KG1 (cell line): ENCODE data around the gene ACTG1.

ENCODE experiments used
- DNase-seq: peaks from one replicate; lab custom pipeline; 2025; lab: John Stamatoyannopoulos, UW

The ACTG1 gene

DNA sequence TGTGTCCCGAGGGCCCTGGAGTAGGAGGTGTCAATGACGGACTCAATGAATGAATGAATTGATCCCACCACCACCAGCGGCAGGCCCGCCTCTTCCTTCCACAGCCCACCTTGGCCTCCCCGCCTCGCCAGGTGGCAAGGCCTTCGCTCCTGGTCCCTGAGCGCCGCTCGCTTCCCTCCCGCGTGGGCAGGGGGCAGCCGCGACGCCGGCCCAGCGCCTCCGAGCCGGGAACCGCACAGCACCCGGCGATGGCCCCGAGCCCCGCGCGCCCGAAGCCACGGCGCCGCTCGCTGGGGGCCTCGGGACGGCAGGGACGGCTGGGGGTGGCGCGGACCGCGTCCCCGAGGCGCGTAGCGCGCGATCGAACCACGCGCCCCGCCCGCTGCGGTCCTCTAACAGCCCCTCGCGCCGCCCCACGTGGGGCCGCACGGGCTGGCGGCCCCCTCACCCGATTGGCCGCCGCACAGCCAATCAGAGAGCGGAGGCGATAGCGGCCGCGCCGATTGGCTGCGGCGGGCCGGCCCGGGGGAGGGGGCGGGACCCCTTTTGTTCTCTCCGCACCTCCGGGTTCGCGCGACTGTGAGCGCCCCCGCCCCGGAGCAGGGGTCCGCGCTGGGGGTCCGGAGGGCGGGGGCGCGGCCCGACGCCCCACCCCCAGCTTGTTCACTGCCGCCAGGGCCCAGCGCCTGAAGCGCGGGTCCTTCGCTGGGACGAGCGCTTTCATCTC lies 31.4 kb downstream of the ACTG1 start:
- DNase-seq = peak; percentile 43

DNA sequence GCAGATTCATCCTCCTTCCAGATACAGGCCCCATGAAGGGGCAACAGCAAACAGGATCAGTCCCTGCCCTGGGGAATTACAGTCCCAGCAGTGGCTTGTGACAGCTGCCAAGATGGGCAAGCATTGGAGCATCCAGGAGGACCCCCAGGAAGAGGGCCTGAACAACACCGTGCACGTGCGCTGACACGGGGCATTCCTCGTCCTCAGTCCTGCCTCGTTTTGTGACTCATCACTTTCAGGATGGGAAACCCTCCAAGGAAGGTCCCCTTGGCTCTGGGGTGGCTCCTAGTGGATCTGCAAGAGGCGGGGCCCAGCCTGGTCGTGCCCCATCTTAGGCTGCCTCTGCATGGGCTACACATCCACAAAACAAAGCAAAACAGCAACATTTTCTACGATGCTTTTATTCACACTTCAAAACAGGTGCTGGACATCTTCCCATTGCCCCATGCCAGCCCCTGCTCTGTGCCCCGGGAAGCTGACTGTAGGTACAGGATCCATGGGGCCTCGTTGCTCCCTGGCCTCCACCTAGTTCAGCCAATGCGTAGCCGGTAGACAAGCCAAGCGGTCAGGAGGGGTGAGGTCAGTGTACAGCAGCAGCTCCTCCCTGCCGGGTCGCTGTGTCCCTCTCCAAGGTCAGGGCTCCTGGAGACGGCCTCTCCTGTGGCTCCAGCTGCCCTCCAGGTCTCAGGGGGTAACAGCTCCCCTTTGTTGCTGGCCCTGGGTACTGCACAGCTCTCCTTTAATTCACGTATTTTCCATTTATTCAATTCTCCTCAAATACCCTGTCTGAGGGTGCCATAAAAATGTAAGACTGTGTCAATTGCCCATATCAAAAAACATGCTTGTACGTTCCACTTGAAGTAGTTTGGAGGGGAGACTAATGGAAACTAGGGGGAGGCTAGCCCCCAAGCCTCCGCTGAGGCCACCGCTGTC lies 32.2 kb downstream of the ACTG1 start:
- no peak for DNase-seq

GRCh38 chr17:81479175-81480071 lies 33.2 kb downstream of the ACTG1 start:
- DNase-seq = no peak

DNA sequence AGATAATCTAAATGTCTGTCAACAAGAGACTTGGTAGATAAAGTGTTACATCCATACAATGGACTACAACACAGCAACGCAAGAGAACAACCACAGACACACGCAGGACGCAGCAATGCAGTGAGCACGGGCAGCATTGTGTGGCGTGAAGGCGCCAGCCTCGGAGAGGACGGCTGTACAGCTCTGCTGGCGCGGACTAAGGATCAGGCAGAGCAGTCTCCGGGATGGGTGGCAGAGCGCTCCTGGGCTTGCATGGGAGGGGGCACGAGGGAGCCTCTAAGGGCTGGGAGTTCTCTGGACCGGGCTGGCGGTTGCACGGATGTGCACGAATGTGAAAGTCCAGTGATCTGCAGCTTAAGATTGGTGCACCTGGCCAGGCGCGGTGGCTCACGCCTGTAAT lies 34.5 kb downstream of the ACTG1 start:
- no peak for DNase-seq

DNA sequence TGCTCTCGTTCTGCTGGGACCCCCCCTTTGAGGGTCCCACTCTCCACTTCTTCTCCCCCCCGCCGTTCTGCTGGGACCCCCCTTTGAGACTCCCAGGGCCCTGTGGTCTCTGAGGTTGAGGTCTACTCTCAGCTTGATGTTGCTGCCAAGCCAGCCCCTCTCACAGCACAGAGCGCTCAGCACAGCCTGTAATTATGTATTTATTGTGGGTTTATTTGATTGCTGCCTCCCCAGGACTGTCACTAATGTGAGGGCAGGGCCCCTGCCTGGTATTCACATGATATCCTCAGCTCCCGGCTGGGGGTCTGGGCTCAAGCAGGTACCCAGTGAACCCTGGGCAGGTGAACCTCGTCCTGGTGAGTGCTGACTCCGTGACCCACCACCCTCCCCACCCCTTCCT lies 35.4 kb downstream of the ACTG1 start:
- no peak for DNase-seq

- DNase-seq = no peak
Observed at GRCh38 chr17:81476635-81477034, 36.0 kb downstream of the ACTG1 start.

DNA sequence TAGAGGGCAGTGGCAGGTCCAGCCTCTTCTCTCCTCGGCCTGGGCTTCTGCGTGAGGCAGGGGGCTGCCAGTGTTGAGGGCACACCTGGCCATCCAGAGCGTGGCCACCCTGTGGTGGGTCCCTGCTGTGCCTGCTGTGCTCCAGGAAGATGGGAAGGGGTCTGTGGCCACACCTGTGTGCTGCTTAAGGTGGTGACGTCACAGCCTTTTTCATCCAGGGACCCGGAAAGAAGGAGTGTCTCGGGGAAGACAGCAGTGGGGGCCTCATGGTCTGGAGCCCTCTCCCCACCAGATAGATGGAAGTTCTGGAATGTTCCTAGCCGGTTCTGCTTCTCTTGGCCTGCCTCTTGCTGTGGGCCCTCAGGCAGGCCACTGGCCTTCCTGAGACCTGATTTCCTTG lies 36.5 kb downstream of the ACTG1 start:
- no peak for DNase-seq

- no peak for DNase-seq
Observed at GRCh38 chr17:81474958-81475357, 37.6 kb downstream of the ACTG1 start.

DNA sequence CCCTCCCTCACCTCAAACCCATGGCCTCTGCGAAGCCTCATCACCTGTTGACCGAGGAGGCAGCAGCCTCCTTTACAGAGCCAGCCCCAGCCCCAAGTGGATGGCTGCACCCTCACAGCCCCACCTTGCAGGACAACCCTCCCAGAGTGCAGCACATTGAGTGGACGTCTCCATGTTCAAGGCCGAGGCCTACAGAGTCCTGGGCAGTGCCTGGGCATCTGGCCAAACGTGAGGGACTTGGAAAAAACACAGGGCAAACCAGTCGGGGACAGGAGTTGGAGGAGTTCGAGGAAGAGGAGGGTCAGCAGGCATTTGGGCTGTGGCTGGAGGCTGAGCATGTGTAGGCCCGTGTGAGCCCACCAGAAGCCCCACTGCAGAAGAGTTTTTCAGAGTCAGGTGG lies 39.6 kb downstream of the ACTG1 start:
- no peak for DNase-seq

GRCh38 chr17:81471818-81472456 lies 40.7 kb downstream of the ACTG1 start:
- DNase-seq = no peak

GRCh38 chr17:81470944-81471817 lies 41.4 kb downstream of the ACTG1 start:
- no peak for DNase-seq

DNA sequence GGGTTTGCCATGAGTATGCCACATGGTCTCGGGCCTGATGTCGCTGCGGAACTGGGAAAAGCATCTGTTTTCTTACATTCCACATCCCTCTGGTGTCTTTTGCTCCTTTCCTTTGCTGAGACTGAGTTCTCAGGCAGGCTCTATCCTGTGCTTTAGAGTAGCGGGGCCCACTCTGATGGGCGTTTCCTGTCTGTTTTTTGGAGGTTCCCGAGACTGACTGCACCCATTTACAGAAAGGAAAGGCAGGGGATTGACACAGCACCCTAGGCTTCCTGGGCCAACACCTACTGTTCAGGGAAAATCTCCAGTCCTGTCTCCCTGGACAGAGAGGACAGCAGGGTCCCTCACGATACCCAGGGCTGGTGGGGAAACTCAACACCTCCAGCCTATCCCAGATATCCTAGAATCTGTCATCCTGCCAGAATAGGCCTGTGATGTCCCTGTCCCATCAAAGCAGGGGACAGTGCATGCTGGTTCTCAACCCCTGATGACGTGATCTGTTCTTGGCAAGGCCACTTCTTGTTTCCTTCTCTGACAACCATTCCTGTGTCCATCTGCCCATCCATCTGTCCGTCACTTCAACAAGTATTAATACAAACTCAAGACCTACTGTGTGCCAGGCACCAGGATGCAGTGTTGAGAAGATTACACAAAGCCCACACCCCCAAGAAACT lies 42.2 kb downstream of the ACTG1 start:
- DNase-seq = no peak

DNA sequence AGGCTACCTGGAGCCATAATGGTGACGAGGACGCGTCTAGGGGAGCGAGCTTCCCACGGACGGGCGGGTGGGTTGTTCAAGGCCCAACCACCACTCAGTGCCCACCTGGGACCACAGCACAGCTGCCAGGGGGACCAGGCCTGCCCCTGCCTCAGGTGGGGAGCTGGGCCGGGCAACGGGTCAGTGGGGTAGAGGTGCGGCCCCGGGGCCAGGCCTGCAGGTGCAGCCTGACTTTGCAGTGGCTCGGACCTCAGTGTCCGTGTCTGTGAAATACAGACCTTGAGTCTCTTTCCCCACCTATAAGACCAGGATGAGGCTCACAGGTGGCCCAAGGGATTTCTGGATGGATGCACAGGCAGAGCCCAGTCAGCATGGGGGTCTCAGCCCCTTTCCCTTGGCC lies 43.3 kb downstream of the ACTG1 start:
- no peak for DNase-seq

DNA sequence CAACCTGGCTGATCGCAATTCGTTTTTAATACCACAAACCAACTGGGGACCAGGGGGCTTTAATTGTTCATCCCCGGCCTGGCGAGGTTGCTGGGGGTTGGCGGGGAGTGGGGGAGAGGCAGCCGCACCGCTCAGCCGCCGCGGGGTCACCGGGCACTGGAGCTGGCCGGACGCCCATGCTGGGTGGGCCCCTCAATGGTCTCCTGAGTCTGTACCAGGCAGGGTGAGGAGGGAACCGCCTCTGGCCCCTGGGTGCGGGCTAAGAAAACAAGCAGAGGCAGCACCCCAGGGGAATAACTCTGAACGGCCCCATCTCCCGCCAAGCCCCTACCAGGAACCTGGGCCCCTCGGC lies 43.9 kb downstream of the ACTG1 start:
- no peak for DNase-seq

DNA sequence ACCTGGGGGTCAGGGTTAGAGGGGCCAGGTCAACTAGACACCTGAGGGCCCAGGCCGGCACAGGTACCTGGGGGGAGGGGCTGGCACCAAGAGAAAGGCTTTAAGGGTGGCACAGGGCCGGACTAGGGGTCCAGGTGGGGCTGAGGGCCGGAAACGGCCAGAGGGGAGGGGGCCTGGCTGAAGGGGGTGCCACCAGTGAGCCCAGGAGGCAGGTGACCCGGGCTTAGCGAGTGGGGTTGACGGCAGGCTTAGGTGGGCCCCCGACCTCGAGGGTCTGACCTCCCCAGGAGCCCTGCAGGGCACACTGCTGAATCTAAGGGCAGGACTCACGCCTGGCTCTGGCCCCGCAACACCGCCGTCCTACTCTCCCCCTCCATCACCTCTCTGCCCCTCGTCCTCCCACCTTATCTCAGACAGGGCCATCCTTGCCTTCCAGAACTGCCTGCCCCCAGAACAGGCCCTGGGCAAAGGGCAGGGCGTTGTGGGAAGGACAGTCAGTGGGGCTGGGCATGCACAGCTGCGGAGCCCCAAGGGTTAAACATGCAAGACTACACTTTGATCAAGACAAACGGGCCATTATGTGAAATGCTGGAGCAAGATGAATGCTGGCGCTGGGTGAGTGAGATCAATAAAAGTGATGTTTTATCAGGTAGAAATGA lies 44.4 kb downstream of the ACTG1 start:
- DNase-seq = no peak

- DNase-seq = no peak
Observed at GRCh38 chr17:81466564-81467472, 45.8 kb downstream of the ACTG1 start.

- DNase-seq = no peak
Observed at GRCh38 chr17:81465910-81466309, 46.7 kb downstream of the ACTG1 start.

- no peak for DNase-seq
Observed at GRCh38 chr17:81464586-81464985, 48.0 kb downstream of the ACTG1 start.

GRCh38 chr17:81463506-81463905 lies 49.1 kb downstream of the ACTG1 start:
- DNase-seq = no peak
